Measurements from ENCODE around the gene TMEM130.
A peak's percentile ranks its signal among the peaks of the same experiment; 100 is the strongest.

Gene TMEM130

GRCh38 chr7:98869597-98870120 is at the start of gene TMEM130:
Gene TMEM130, minus strand, starts transcription at chr7:98870014. Its CDS starts 153 bp downstream, at chr7:98869861.
- H3K4me3 ChIP-seq (ENCODE audit: low read length) = peak within 1 kb of the TSS; percentile 56
- TF ChIP-seq CTCF (conservative IDR thresholded peaks at IDR 0.05; ENCODE audit: low read length) = no peak
- DNase-seq (ENCODE audit: low read depth) = no peak

GRCh38 chr7:98917331-98917730 is 47.5 kb upstream of the TMEM130 start:
- no peak overlapping the region for H3K4me3 ChIP-seq (ENCODE audit: low read length)
- no peak for TF ChIP-seq CTCF (conservative IDR thresholded peaks at IDR 0.05; ENCODE audit: low read length)
- no peak for DNase-seq (ENCODE audit: low read depth)

GRCh38 chr7:98913612-98914011 is 43.8 kb upstream of the TMEM130 start:
- TF ChIP-seq CTCF (conservative IDR thresholded peaks at IDR 0.05; ENCODE audit: low read length) = peak; percentile 21; the same call in 1 of the 2 replicates
- H3K4me3 ChIP-seq (ENCODE audit: low read length) = no peak overlapping the region
- peak; percentile 20 for DNase-seq (ENCODE audit: low read depth)

GRCh38 chr7:98913026-98913425 is 43.2 kb upstream of the TMEM130 start:
- DNase-seq (ENCODE audit: low read depth) = no peak
- TF ChIP-seq CTCF (conservative IDR thresholded peaks at IDR 0.05; ENCODE audit: low read length) = no peak
- H3K4me3 ChIP-seq (ENCODE audit: low read length) = no peak overlapping the region

- no peak for DNase-seq (ENCODE audit: low read depth)
- TF ChIP-seq CTCF (conservative IDR thresholded peaks at IDR 0.05; ENCODE audit: low read length) = no peak
- H3K4me3 ChIP-seq (ENCODE audit: low read length) = no peak overlapping the region
Observed at GRCh38 chr7:98911916-98912315, 42.1 kb upstream of the TMEM130 start.

- H3K4me3 ChIP-seq (ENCODE audit: low read length) = no peak overlapping the region
- DNase-seq (ENCODE audit: low read depth) = no peak
- TF ChIP-seq CTCF (conservative IDR thresholded peaks at IDR 0.05; ENCODE audit: low read length) = no peak
Observed at GRCh38 chr7:98910427-98910826, 40.6 kb upstream of the TMEM130 start.

- no peak for TF ChIP-seq CTCF (conservative IDR thresholded peaks at IDR 0.05; ENCODE audit: low read length)
- no peak overlapping the region for H3K4me3 ChIP-seq (ENCODE audit: low read length)
Observed at GRCh38 chr7:98909487-98909886, 39.7 kb upstream of the TMEM130 start.

More at GRCh38 chr7:98909487-98909886, 39.7 kb upstream of the TMEM130 start:
- no peak for DNase-seq (ENCODE audit: low read depth)

All from AG10803 (cell line).